ENCODE results near the gene SETBP1.

The SETBP1 gene

GRCh38 chr18:45012286-45012685 is 331.6 kb downstream of the SETBP1 start:
- Histone ChIP-seq H3K4me2 (ENCODE audit: low read length) (no peak overlapping the region), H3K4me1 (ENCODE audit: control insufficient read depth, low read length) (no peaks in the 10 kb centered on the region)

GRCh38 chr18:45014047-45014501 is 333.4 kb downstream of the SETBP1 start:
- no peak overlapping the region for H3K4me2 ChIP-seq (ENCODE audit: low read length)
- H3K9me3 ChIP-seq (ENCODE audit: control insufficient read depth, insufficient read depth, low read length), result no peaks in the 10 kb centered on the region
- no peaks in the 10 kb centered on the region for H3K4me1 ChIP-seq (ENCODE audit: control insufficient read depth, low read length)
- H3K4me3 ChIP-seq (ENCODE audit: low read length), result no peak overlapping the region
- no peaks in the 10 kb centered on the region for H3K27me3 ChIP-seq (ENCODE audit: control insufficient read depth, low read length)
- H3F3A ChIP-seq (ENCODE audit: control insufficient read depth, insufficient read depth), result no peaks in the 10 kb centered on the region
- no peaks in the 10 kb centered on the region for H3K36me3 ChIP-seq (ENCODE audit: control insufficient read depth, low read length)
- H3K9me2 ChIP-seq (replicated peaks; ENCODE audit: control insufficient read depth, low read length), result no peaks in the 10 kb centered on the region
- no peaks in the 10 kb centered on the region for H3K79me2 ChIP-seq (ENCODE audit: control insufficient read depth, low read length)
- H3K27ac ChIP-seq (ENCODE audit: low read depth, low read length), result no peak overlapping the region
- no peak for TF ChIP-seq EZH2phosphoT487 (IDR thresholded peaks at IDR 0.05; ENCODE audit: borderline replicate concordance, low read length)
- TF ChIP-seq, protein P1, sequence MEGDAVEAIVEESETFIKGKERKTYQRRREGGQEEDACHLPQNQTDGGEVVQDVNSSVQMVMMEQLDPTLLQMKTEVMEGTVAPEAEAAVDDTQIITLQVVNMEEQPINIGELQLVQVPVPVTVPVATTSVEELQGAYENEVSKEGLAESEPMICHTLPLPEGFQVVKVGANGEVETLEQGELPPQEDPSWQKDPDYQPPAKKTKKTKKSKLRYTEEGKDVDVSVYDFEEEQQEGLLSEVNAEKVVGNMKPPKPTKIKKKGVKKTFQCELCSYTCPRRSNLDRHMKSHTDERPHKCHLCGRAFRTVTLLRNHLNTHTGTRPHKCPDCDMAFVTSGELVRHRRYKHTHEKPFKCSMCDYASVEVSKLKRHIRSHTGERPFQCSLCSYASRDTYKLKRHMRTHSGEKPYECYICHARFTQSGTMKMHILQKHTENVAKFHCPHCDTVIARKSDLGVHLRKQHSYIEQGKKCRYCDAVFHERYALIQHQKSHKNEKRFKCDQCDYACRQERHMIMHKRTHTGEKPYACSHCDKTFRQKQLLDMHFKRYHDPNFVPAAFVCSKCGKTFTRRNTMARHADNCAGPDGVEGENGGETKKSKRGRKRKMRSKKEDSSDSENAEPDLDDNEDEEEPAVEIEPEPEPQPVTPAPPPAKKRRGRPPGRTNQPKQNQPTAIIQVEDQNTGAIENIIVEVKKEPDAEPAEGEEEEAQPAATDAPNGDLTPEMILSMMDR (IDR thresholded peaks at IDR 0.05; ENCODE audit: low read depth, low read length, poor library complexity, severe bottlenecking), result no peak
- no peaks in the 10 kb centered on the region for H4K20me1 ChIP-seq (ENCODE audit: control insufficient read depth, insufficient read depth, low read depth, low read length)

More at GRCh38 chr18:45012286-45012685, 331.6 kb downstream of the SETBP1 start:
- H4K20me1 ChIP-seq (ENCODE audit: control insufficient read depth, insufficient read depth, low read depth, low read length), result no peaks in the 10 kb centered on the region
- no peak overlapping the region for H3K27ac ChIP-seq (ENCODE audit: low read depth, low read length)
- no peaks in the 10 kb centered on the region for H3K36me3 ChIP-seq (ENCODE audit: control insufficient read depth, low read length)
- H3K27me3 ChIP-seq (ENCODE audit: control insufficient read depth, low read length), result no peaks in the 10 kb centered on the region
- TF ChIP-seq, protein P1 (IDR thresholded peaks at IDR 0.05; ENCODE audit: low read depth, low read length, poor library complexity, severe bottlenecking), result no peak
- TF ChIP-seq EZH2phosphoT487 (IDR thresholded peaks at IDR 0.05; ENCODE audit: borderline replicate concordance, low read length), result no peak
- H3K9me3 ChIP-seq (ENCODE audit: control insufficient read depth, insufficient read depth, low read length), result no peaks in the 10 kb centered on the region
- no peak overlapping the region for H3K4me3 ChIP-seq (ENCODE audit: low read length)
- H3K9me2 ChIP-seq (replicated peaks; ENCODE audit: control insufficient read depth, low read length), result no peaks in the 10 kb centered on the region
- H3K79me2 ChIP-seq (ENCODE audit: control insufficient read depth, low read length), result no peaks in the 10 kb centered on the region
- H3F3A ChIP-seq (ENCODE audit: control insufficient read depth, insufficient read depth), result no peaks in the 10 kb centered on the region

- no peak overlapping the region for H3K4me3 ChIP-seq (ENCODE audit: low read length)
- H3K4me2 ChIP-seq (ENCODE audit: low read length), result no peak overlapping the region
- H3K79me2 ChIP-seq (ENCODE audit: control insufficient read depth, low read length), result no peaks in the 10 kb centered on the region
- no peaks in the 10 kb centered on the region for H3F3A ChIP-seq (ENCODE audit: control insufficient read depth, insufficient read depth)
- no peaks in the 10 kb centered on the region for H3K9me2 ChIP-seq (replicated peaks; ENCODE audit: control insufficient read depth, low read length)
- TF ChIP-seq, protein P1 (IDR thresholded peaks at IDR 0.05; ENCODE audit: low read depth, low read length, poor library complexity, severe bottlenecking), result no peak
- TF ChIP-seq EZH2phosphoT487 (IDR thresholded peaks at IDR 0.05; ENCODE audit: borderline replicate concordance, low read length), result no peak
- H3K9me3 ChIP-seq (ENCODE audit: control insufficient read depth, insufficient read depth, low read length), result no peaks in the 10 kb centered on the region
- H3K36me3 ChIP-seq (ENCODE audit: control insufficient read depth, low read length), result no peaks in the 10 kb centered on the region
- H3K4me1 ChIP-seq (ENCODE audit: control insufficient read depth, low read length), result no peaks in the 10 kb centered on the region
- no peak overlapping the region for H3K27ac ChIP-seq (ENCODE audit: low read depth, low read length)
- H4K20me1 ChIP-seq (ENCODE audit: control insufficient read depth, insufficient read depth, low read depth, low read length), result no peaks in the 10 kb centered on the region
- H3K27me3 ChIP-seq (ENCODE audit: control insufficient read depth, low read length), result no peaks in the 10 kb centered on the region
Observed at GRCh38 chr18:45015788-45016128, 335.1 kb downstream of the SETBP1 start.
